KOPT-K1 (cell line): ENCODE measurements around the gene DICER1.
A peak's percentile ranks its signal among the peaks of the same experiment; 100 is the strongest.
"Not testable (repeated sequence)": the region's sequence is repeated elsewhere in the genome, so short reads cannot be mapped to it uniquely, and the experiment has no call there.

Experiments used
- H3K27ac ChIP-seq: fragments of 200-600 bp; sonication (generic); 2 replicates; pipeline ENCODE4 v1.5.1; 2016; ENCODE audit warnings: antibody characterized with exemption, mild to moderate bottlenecking, low read depth, low read length; ENCODE audit not compliant: poor library complexity, severe bottlenecking
- H3K36me3 ChIP-seq: fragments of 200-600 bp; sonication (generic); 2 replicates; pipeline ENCODE4 v1.5.1; 2017; ENCODE audit warnings: antibody characterized with exemption, mild to moderate bottlenecking, low read length, moderate library complexity; ENCODE audit not compliant: insufficient read depth
- H3K9me3 ChIP-seq: fragments of 200-600 bp; sonication (generic); 2 replicates; pipeline ENCODE4 v1.5.1; 2017; ENCODE audit warnings: antibody characterized with exemption, low read length, mild to moderate bottlenecking; ENCODE audit not compliant: insufficient read depth, poor library complexity, severe bottlenecking

DICER1 gene, protein sequence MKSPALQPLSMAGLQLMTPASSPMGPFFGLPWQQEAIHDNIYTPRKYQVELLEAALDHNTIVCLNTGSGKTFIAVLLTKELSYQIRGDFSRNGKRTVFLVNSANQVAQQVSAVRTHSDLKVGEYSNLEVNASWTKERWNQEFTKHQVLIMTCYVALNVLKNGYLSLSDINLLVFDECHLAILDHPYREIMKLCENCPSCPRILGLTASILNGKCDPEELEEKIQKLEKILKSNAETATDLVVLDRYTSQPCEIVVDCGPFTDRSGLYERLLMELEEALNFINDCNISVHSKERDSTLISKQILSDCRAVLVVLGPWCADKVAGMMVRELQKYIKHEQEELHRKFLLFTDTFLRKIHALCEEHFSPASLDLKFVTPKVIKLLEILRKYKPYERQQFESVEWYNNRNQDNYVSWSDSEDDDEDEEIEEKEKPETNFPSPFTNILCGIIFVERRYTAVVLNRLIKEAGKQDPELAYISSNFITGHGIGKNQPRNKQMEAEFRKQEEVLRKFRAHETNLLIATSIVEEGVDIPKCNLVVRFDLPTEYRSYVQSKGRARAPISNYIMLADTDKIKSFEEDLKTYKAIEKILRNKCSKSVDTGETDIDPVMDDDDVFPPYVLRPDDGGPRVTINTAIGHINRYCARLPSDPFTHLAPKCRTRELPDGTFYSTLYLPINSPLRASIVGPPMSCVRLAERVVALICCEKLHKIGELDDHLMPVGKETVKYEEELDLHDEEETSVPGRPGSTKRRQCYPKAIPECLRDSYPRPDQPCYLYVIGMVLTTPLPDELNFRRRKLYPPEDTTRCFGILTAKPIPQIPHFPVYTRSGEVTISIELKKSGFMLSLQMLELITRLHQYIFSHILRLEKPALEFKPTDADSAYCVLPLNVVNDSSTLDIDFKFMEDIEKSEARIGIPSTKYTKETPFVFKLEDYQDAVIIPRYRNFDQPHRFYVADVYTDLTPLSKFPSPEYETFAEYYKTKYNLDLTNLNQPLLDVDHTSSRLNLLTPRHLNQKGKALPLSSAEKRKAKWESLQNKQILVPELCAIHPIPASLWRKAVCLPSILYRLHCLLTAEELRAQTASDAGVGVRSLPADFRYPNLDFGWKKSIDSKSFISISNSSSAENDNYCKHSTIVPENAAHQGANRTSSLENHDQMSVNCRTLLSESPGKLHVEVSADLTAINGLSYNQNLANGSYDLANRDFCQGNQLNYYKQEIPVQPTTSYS (N-terminal part only)

GRCh38 chr14:95157327-95158189 lies at the start of gene DICER1:
TSS of gene DICER1 (minus strand) at chr14:95157529. CDS start at chr14:95133458, 24,071 bp downstream.
- Histone ChIP-seq H3K36me3 (0 out of 2 replicates have a peak, but pooled peaks cover 4% of the 10 kb centered on the region), H3K27ac (peak within 1 kb of the TSS; percentile 86), H3K9me3 (no peaks in the 10 kb centered on the region)

- Histone ChIP-seq H3K27ac (no peak overlapping the region), H3K9me3 (peaks cover 22% of the 10 kb centered on the region), H3K36me3 (no peaks in the 10 kb centered on the region)
Observed at GRCh38 chr14:95206534-95206933, 49.2 kb upstream of the DICER1 start.

- Histone ChIP-seq H3K9me3 (peaks cover 22% of the 10 kb centered on the region), H3K36me3 (no peaks in the 10 kb centered on the region), H3K27ac (no peak overlapping the region)
Observed at GRCh38 chr14:95204705-95205104, 47.4 kb upstream of the DICER1 start.

- H3K27ac ChIP-seq, H3K36me3 ChIP-seq: not testable (repeated sequence)
- peaks cover 22% of the 10 kb centered on the region for H3K9me3 ChIP-seq
Observed at GRCh38 chr14:95201745-95202144, 44.4 kb upstream of the DICER1 start.

DNA sequence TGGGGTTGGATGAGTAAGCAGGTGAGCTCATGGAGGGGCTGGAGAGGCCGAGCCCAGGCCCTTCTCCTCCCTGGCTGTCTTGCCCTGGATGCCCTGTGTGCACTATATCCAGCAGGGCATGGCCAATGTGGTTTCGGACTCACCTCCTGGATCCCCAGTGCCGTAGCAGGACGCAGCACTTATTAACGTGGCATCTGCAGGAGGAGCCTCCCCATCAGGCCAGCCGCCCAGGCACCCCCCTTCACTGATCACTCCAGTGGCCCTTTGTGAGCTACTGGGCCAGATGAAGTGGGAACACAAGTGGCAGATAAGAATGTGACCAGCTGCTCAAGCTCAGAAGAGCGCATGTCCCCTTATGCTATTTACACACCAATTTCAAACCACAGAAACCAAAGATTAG lies 43.1 kb upstream of the DICER1 start:
- H3K36me3 ChIP-seq = no peaks in the 10 kb centered on the region
- peaks cover 22% of the 10 kb centered on the region for H3K9me3 ChIP-seq
- H3K27ac ChIP-seq = no peak overlapping the region

DNA sequence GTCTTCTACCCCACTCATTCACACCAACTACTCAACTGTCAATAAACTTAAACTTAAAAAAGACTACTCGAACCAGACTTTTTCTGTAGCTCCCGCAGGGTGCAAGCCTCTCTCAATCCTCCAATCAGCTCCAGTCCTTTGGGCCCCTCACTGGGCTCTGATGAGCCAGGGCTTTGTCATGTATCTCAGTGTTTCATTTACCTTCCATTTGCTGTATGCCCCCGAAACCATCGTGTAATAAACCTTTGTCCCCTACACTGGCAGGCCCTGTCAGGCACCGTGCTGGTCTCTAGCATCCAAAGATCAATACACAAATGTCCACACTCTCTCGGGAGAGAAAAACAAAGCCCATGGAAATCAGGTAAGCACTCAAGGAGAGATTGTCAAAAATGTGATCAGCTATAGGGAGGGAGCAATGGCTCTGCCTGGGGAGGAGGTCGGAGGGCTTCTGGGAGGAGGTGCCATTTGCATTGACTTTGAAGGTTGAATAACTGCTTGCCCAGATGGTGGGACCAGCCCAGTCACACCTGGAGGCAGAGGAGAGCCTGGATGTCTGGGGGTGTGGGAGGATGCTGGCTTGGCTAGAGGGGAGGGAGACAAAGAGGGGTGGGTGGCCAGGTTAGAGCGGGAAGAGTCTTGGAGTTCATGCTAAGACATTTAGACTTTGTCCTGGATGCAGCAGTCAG lies 42.1 kb upstream of the DICER1 start:
- Histone ChIP-seq H3K27ac (no peak overlapping the region), H3K9me3 (peaks cover 14% of the 10 kb centered on the region), H3K36me3 (no peaks in the 10 kb centered on the region)

DNA sequence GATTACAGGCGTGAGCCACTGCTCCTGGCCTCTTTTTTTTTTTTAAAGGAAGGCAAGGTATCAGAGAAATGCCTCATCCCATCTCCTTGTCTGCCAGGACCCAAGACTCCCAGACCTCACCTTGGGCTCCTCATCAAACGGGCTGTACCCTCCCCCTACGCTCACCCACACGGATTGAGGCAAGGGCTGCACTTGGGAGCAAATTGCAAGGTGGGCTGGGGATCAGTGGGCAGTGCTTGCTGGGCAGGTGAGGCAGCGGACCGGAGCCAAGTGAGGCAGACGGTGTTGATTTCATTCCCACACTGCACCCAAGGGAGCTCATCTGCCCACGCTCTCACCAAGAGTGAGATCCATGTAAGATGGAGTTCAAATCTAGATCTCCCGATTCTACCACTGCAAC lies 41.0 kb upstream of the DICER1 start:
- Histone ChIP-seq H3K9me3 (peaks cover 3% of the 10 kb centered on the region), H3K27ac (no peak overlapping the region), H3K36me3 (no peaks in the 10 kb centered on the region)

- no peaks in the 10 kb centered on the region for H3K9me3 ChIP-seq
- H3K36me3 ChIP-seq = no peaks in the 10 kb centered on the region
- no peak overlapping the region for H3K27ac ChIP-seq
Observed at GRCh38 chr14:95197551-95197950, 40.2 kb upstream of the DICER1 start.

GRCh38 chr14:95196826-95197545 lies 39.7 kb upstream of the DICER1 start:
- Histone ChIP-seq H3K27ac (no peak overlapping the region), H3K9me3 (no peaks in the 10 kb centered on the region), H3K36me3 (no peaks in the 10 kb centered on the region)

GRCh38 chr14:95196268-95196667 lies 38.9 kb upstream of the DICER1 start:
- Histone ChIP-seq H3K27ac (no peak overlapping the region), H3K9me3 (no peaks in the 10 kb centered on the region), H3K36me3 (no peaks in the 10 kb centered on the region)

GRCh38 chr14:95195031-95195430 lies 37.7 kb upstream of the DICER1 start:
- H3K27ac ChIP-seq = no peak overlapping the region

DNA sequence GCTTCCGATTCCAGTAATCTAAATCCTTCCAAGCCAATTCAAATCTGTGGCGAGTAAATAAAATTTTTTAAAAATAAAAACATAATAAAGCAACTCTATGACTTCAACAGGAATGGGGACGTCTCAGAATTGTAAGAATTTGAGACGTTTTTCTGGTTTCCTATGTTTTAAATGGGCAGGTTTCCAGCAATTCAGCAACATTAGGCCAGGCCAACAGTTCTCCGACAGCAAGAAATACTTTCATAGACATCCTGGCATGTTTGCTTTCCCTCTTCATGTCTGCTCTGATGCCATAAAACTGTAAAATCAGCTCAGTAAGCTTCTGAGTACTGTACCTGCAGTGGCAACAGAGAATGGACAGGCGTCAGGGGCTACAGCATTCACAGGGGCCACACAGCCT lies 35.8 kb upstream of the DICER1 start:
- Histone ChIP-seq H3K9me3 (peaks cover 4% of the 10 kb centered on the region), H3K27ac (no peak overlapping the region), H3K36me3 (no peaks in the 10 kb centered on the region)

More at GRCh38 chr14:95195031-95195430, 37.7 kb upstream of the DICER1 start:
- no peaks in the 10 kb centered on the region for H3K36me3 ChIP-seq
- no peaks in the 10 kb centered on the region for H3K9me3 ChIP-seq

DNA sequence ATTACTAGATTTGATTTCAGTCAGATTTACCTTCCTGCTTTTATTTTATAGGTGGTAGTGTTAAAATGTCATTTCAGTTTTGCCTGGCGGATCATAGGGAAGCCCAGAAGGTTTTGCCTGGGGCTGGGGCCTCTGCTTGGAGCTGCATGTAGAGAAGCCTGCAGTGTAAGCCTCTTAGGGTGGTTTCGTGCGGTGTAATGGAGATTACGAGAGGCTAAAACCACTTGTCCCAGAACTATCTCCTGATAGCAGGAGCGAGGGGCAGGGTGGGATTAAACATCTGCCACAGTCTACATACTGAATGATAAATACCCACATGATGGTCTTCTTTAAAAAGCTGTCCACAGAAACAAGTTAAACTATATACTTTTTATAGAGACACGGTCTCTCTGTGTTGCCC lies 35.0 kb upstream of the DICER1 start:
- no peak overlapping the region for H3K27ac ChIP-seq
- peaks cover 4% of the 10 kb centered on the region for H3K9me3 ChIP-seq
- no peaks in the 10 kb centered on the region for H3K36me3 ChIP-seq
